Panc1 (cell line): Measurements from ENCODE around the gene RPLP1.

Experiments used
- CTCF ChIP-seq: fragments of 450-650 bp; IDR thresholded peaks from 2 replicates; pipeline ENCODE4 v1.5.1; 2017; ENCODE audit warnings: mild to moderate bottlenecking
- REST ChIP-seq, 2 experiments: IDR thresholded peaks; 2 replicates each; pipeline ENCODE4 v1.6.1; 2011 to 2012; ENCODE audit warnings: low read depth in 2 of 2, control low read depth in 1 of 2, low read length in 1 of 2, mild to moderate bottlenecking in 1 of 2, moderate library complexity in 1 of 2; ENCODE audit not compliant: insufficient read depth in 1 of 2
- SIN3A ChIP-seq: IDR thresholded peaks from 2 replicates; pipeline ENCODE4 v1.6.1; 2012; ENCODE audit warnings: low read depth, mild to moderate bottlenecking, low read length, moderate library complexity, borderline replicate concordance; ENCODE audit not compliant: insufficient read depth
- TCF7L2 ChIP-seq: IDR thresholded peaks from 2 replicates; pipeline ENCODE4 v1.6.1; 2011; ENCODE audit warnings: mild to moderate bottlenecking, low read depth, low read length, inconsistent platforms

- TF ChIP-seq CTCF (no peak), REST (IDR thresholded peaks at IDR 0.05; ENCODE audit: insufficient read depth in 1 of 2, low read depth in 2 of 2, low read length in 1 of 2) (no peak), TCF7L2 (no peak), SIN3A (no peak)
Measured at GRCh38 chr15:69436951-69437350, 15.7 kb upstream of the RPLP1 start.
